ENCODE data around the gene RALGDS. TPM values are rescaled to one million over a fixed set of nuclear protein-coding genes. Genes with fewer than 3 reads are reported as not detected.

RALGDS gene
- total and polyA plus RNA-seq, 12 donors = 15.6 to 45.1 (median 28.1) TPM

GRCh38 chr9:133080161-133080560 is 40.9 kb downstream of the RALGDS start:
- no peak overlapping the region for H3K4me3 ChIP-seq
- DNase-seq = no peak
- ATAC-seq = no peak
- 75 to 94% methylated on average over 7 of the region's 7 CpGs for WGBS, 2 donors
- no peak for TF ChIP-seq CTCF (IDR thresholded peaks at IDR 0.05)
- no peaks in the 10 kb centered on the region for H3K9me3 ChIP-seq
- H3K36me3 ChIP-seq = no peaks in the 10 kb centered on the region
- no peak overlapping the region for H3K27ac ChIP-seq
- H3K27me3 ChIP-seq = no peaks in the 10 kb centered on the region
- intact Hi-C loops (cut with DNase I) = no loop called here
- H3K4me1 ChIP-seq = no peaks in the 10 kb centered on the region

GRCh38 chr9:133078486-133078885 is 42.6 kb downstream of the RALGDS start:
- DNase-seq = no peak
- Histone ChIP-seq H3K27ac (no peak overlapping the region), H3K4me1 (no peaks in the 10 kb centered on the region), H3K4me3 (no peak overlapping the region), H3K9me3 (no peaks in the 10 kb centered on the region), H3K27me3 (no peaks in the 10 kb centered on the region), H3K36me3 (no peaks in the 10 kb centered on the region)
- intact Hi-C loops (cut with DNase I) = no loop called here
- WGBS, 2 donors = 86 to 87% methylated on average over 14 of the region's 14 CpGs
- no peak for ATAC-seq
- no peak for TF ChIP-seq CTCF (IDR thresholded peaks at IDR 0.05)

- H3K27me3 ChIP-seq = no peaks in the 10 kb centered on the region
- H3K36me3 ChIP-seq = no peaks in the 10 kb centered on the region
- 75 to 83% methylated on average over 4 of the region's 4 CpGs for WGBS, 2 donors
- H3K9me3 ChIP-seq = no peaks in the 10 kb centered on the region
- DNase-seq (no peak), ATAC-seq (no peak)
- H3K4me3 ChIP-seq = no peak overlapping the region
- H3K27ac ChIP-seq = no peak overlapping the region
- TF ChIP-seq CTCF (IDR thresholded peaks at IDR 0.05) = no peak
- H3K4me1 ChIP-seq = no peaks in the 10 kb centered on the region
- intact Hi-C loops (cut with DNase I) = no loop called here
Observed at GRCh38 chr9:133076691-133077090, 44.3 kb downstream of the RALGDS start.

GRCh38 chr9:133075925-133076630 is 45.0 kb downstream of the RALGDS start:
- ATAC-seq = no peak
- H3K27me3 ChIP-seq = no peaks in the 10 kb centered on the region
- TF ChIP-seq CTCF (IDR thresholded peaks at IDR 0.05) = no peak
- no peaks in the 10 kb centered on the region for H3K36me3 ChIP-seq
- H3K27ac ChIP-seq = no peak overlapping the region
- no peaks in the 10 kb centered on the region for H3K9me3 ChIP-seq
- DNase-seq = no peak
- no peak overlapping the region for H3K4me3 ChIP-seq
- H3K4me1 ChIP-seq = no peaks in the 10 kb centered on the region
- intact Hi-C loops (cut with DNase I) = no loop called here
- 66% methylated on average over 4 of the region's 4 CpGs for WGBS, 2 donors
